HG03520 (cell line): ENCODE data around the gene ACOXL.

Source experiments
- ATAC-seq: cut with Tn5 transposase; IDR thresholded peaks from one replicate; pipeline ENCODE4 v1.9.1; 2021; ENCODE audit warnings: mild to moderate bottlenecking, moderate library complexity; ENCODE audit not compliant: unreplicated experiment

ACOXL gene

DNA sequence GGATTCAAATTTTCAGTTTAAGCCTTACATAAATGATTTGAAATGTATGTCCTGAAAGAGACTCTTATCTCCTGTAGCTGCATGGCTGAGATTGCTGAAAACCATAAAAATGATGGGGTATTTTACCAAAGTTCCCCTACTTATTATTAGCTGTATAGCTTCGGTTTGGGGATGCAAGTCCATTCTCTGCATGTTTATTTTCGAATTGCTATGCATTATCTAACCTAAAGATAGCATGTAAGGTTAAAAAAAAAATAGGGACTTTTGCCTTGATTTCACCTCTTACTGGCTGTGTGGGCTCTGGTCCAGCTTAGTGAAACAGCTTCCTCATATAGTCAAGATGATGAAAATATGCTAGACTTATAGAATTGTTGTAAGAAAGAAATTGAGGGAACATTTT, 14.0 kb upstream of the ACOXL start:
- ATAC-seq = no peak

DNA sequence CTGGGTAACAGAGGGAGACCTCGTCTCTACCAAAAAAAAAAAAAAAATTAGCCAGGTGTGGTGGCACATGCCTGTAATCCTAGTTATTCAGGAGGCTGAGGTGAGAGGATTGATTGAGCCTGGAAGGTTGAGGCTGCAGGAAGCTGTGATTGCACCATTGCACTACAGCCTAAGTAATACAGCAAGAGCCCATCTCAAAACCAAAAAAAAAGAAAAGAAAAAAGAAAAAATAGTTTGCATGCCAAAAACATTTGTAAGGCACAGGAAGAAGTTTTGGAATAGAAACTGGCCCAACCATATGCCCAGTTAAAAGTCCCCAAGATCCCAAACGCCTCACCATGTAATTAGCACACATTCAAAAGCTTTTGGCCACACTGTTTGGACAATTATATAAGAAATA, 13.4 kb upstream of the ACOXL start:
- no peak for ATAC-seq

DNA sequence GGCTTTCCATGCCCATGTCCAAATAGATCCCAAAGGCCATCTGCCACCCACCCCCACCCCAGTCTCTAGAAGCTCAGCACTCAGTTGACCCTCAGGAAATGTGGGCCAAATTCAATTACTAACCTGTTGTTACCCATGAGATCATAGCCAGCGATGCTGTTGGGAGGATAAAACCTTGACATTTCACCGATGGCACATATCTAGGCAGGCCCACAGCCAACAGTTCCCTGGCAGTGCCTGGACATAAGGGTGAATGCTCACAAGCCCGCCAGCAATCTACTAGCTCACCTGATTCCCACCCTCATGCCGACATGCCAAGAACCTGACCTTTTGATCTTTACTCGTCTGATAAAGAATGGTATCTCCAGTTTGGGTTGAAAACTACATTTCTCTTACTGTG, 11.8 kb upstream of the ACOXL start:
- ATAC-seq = no peak

DNA sequence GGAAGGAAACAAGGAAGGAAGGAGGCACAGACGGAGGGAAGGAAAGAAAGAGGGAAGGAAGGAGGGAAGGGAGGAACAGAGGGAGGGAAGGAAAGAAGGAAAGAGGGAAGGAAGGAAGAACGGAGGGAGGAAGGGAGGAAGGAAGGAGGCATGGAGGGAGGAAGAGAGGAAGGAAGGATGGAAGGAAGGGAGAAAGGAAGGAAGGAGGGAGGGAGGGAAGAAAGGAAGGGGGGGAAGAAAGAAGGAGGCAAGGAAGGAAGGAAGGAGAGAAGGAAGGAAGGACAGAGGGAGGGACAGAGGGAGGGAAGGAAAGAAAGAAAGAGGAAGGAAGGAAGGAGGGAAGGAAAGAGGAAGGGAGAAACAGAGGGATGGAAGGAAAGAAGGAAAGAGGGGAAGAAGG, 7.6 kb upstream of the ACOXL start:
- ATAC-seq = no peak

DNA sequence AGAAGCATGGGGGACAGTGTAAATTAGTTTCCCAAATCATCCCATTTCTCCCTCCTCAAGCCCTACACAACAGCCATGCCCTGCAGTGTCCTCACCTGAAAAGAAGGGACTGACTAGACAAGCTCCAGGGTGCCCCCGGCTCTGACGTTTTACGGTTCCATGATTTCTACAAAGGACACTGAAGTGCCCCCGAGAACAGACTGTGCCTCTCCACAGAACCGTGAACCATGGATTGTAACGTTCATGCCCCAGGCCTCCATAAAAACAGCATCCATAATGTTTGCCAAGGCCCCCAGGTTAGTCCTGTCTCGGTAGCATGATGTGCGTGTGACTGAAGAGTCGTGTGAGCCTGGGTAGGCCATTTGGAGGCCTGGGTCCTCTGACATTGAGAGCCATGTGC, 7.0 kb upstream of the ACOXL start:
- no peak for ATAC-seq

DNA sequence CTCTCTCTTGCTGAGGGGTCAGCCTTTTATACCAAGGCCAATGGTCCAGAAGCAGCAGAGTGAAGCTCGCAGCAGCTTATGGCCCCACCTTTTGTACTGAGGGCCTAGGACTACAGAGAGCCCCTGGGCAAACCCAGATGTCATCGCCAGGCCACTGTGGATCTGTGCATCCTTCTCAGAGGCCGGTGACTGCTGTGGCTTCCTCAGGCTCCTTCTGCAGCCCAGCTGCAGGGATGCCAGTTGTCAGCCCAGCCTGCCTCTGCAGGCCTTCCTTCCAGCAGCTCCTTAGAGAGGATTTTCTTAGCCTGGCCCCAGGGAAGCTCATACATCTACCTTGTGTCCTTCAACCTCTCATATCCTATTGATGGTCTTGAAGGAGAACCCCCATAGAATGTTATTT, 6.5 kb upstream of the ACOXL start:
- ATAC-seq = no peak

DNA sequence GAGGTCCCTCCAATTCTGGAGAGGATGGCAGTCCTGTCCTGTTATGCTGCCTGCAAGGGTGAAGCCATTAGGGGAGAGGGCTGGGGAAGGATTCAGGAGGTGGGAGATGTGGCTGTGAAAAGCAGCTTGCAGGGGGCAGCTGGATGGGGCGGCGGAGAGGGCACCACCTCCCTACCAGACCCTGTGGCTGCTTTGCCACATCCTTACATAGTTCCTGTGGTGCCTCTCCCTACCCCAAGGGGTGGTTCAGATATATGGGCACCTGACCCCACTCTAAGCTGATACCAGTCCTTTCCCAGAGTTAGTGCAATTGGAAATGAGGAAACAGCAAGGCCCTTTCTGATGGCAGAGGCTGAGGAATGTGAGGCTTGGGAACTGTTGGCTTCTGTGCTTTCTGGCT, 6.1 kb upstream of the ACOXL start:
- no peak for ATAC-seq

DNA sequence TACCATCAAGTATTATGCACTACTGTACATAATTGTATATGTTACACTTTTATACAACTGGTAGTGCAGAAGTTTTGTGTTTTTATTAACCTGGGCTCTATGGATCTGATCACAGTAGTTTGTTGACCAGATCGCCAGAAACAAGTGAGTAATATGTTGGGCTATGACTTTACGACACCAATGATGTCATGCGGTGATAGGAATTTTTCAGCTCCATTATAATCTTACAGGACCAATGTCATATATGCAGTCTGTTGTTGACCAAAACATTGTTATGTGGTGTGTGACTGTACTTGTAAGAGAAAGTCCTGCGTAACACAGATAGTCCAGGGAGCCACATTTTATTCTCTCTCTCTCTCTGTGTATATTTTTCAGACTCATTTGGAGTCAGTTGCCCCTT, 4.5 kb upstream of the ACOXL start:
- ATAC-seq = no peak

DNA sequence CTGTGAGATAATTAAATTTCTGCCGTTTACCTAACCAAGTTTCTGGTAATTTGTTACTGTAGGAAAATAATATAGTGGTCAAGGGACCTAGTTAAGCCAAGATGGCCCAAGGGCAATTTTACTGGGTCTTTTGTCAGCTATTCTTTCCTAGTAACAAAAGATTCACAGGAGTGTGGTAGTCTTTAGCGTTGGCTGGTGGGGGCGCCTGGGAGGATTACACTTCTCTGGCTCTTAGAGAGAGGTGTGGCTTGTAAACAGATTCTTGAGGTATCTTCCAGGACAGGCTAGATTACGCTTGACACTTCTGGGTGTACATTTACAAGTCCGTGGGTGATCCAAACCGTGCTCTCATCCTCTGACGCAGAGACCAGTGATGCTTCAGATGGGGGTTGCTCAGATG, 3.3 kb upstream of the ACOXL start:
- ATAC-seq = no peak

DNA sequence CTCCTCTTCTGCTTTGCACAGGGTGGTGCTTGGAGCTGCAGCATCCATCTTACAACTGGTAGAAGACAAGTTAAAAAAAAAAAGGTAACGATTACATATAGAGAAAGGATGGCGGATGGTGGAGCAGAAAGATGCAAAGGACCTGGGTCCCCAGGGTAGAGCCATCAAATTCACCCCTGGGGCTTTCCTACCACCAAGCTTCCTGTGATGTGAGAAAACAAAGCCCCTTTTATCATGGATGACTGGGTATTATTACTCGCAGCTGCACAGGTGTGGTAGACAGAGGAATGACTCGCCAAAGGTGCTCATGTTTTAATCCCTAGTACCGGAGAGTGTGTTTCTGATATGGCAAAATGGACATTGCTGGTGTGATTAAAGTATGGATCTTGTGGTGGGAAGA, 1.3 kb upstream of the ACOXL start:
- ATAC-seq = no peak

DNA sequence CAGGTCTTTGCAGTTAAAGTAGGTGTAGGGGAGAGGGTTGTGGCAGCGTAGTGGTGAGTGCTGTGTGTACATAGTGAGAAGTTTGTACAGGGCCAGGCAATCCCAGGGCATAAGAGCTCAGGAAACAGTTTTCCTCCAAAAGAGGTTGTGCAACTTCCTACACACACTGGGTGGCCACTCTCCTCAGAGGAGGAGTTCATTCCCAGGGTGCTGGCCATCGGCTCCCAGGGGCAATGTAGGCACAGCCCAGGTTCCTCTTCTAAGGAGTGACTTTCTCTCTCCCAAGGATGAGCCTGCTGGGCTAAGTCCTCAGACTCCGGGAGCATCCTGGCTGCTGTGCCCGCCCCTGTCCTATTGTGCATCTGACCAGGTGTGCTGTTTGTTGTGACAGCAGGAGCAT, 3.0 kb downstream of the ACOXL start:
- ATAC-seq = no peak

DNA sequence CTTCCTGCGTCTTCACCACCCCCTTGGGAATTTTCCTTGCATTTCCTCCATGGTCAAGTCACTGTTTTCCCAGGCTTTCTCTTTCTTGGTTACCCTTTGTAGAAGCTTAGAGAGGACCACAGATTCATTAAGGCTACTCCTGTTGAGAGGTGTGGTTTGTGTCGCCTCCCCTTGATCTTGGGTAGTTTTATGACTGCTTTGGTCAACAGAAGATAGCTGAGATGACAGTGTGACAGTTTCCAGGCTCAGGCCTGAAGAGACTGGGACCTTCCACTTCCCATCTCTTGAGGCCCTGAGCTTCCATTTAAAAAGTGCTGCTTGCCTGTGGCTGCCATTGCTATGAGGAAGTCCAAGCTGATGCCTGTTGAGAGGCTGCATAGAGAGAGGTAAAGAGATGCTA, 5.4 kb downstream of the ACOXL start:
- ATAC-seq = no peak

DNA sequence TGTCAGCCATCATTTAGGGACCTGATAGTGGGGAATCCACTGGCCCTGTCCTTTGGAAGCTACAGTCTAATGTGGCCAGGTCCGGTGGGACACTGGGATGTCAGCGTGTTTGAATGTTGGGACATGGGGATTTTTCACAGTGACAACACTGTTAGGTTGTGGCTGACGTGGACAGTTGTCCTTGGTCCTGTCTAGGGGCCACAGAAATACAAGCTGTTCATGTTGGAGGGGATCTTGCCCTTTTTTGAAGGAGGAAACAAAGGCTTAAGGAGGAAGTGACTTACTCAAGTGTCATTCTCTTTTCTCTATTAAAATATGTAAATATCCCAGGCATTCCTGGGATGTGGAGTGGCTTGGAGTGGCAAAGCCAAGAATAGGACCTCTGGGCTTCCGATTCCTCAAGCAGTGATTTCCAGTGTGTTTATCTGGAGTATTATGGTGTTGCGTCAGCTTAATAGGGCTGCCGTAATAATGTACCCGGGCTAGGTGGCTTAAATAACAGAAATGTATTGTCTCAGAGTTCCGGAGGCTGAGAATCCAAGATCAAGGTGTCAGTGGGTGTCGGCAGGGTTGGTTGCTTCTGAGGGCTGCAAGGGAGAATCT, 8.5 kb downstream of the ACOXL start:
- ATAC-seq = no peak

DNA sequence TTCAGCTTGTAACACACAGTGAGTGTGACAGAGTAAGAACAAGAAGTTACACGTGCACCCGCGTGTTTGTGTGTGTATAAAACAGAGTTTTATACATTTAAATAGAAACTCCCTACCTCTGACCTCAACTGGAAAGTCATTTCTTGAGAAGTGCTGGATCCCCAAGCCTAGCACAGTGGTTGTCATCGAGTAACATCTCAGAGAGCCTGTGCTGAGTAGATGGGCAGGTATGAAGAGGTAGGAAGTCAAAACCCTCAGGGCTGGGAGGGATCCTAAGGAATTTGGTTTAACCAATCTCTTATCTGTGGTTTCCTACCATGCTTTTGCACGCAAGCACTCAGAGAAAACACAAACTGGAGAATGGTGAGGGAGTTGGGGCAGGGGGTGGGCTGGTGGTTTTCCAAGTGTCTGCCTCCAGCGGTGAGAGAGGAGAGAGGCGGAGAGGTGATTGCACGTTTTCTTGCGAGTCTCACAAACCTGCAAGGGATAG, 9.2 kb downstream of the ACOXL start:
- ATAC-seq = no peak

DNA sequence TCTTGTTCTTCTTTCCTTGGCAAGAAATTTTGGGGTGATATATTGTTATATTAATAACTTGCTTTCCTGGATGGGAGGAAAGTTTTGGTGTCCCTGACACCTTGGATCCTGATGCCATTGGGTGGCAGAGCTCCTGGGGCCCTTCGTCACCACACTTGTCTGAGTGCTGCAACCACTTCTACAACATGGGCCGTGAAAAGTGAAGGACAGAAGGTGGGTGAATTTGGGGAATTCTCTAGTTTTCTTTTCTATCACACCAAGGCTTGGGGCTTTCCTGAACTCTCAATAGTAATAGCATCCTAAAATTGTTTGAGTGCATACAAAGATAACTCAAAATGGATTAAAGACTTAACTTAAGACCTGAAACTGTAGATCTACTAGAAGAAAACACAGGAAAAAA, 10.0 kb downstream of the ACOXL start:
- no peak for ATAC-seq

DNA sequence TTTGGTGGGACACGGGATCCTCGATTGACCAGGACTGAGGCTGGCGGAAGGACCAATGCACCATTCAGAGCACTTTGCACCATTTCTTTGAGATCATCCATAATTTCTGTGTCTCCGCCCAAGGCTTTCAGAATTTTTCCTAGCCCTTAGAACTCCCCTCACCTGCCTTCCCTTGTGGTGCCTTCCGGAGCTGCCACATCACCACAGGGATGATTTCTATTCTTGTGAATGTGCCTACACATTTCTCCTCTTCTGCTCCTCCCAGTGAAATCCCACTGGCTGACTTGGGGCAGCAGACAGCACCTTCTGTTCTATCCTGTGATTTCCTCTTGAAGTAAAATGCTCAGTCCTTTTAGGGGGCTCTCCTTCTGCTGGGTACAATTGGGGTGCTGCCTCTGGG, 11.2 kb downstream of the ACOXL start:
- ATAC-seq = no peak

DNA sequence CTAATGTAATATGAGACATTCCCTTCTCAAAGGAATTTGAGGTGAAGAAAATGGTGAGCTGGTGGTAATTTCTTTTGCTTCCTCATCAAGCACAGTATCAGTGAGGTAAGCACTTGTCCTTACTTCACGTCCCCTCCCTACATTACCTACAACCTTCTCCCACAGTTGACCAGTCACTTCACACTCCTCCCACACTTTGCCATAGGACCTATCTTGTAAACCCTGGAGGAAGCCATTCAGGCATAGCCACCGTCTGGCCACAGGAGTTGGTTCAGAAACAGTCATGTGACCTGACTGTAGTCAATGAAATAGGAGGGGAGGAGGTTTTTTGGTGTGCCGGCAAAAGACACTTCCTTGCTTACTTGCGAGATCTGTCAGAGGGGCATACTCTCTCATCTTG, 12.1 kb downstream of the ACOXL start:
- no peak for ATAC-seq

DNA sequence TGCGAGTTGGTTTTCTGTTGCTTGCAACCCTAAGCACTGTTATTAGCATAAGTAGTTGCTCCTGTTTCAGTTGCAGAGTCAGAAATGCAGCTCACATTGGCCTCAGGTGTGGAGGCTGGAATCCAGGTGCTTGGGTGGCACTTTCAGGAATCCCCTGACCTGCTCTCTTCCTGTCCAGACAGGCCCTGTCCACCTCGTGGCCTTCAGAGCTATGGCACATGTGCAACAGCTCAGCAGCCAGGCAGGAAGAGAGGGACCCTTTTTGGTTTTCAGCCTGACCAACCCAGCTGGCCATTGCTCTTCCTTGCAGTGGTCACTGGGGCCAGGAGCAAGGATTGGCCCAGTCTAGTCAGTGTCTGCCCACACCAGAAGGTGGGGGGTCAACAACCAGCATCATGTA, 12.7 kb downstream of the ACOXL start:
- no peak for ATAC-seq

DNA sequence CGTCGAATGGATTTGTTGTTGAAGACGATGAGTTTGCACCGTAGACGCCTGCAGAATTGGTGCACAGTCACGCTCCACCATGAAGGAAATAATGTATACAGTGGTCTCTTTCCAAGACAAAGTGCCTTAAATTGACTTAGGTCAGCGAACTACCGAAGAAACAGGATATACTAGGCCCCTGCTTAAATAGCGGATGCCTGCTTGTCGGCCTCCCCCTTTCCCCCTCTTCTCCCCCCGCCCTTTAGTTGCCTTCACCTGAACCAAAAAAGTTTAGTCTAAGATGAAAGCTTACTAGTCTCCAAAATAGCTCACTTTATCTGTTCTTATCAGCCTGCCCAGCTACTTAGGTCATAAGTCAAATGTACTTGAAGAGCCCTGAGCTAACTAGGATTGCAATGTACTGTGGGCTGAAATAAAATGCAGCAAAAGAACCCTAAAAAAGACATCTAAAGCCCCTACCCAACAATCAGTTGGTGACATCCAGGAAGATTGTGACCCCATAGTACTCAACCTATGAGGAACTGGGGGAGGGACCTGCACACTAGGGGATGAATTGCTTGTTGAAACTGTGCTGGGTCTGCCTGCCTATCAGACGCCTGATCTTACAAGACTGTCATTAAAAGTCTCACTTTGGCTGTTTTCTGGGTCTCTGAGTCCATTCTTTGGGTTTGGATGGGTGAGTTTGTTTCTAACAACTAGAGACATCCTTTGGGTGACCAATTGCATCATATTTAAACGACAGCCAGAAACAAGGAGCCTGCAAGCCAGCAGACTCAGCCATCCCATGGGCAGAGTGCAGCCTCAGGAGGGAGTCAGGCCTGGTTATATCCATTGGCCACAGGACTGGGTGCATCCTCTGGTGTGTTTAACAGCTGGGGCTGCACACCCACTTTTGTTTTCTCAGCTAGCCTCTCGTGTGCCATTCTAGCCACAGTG, 14.5 kb downstream of the ACOXL start:
- no peak for ATAC-seq

DNA sequence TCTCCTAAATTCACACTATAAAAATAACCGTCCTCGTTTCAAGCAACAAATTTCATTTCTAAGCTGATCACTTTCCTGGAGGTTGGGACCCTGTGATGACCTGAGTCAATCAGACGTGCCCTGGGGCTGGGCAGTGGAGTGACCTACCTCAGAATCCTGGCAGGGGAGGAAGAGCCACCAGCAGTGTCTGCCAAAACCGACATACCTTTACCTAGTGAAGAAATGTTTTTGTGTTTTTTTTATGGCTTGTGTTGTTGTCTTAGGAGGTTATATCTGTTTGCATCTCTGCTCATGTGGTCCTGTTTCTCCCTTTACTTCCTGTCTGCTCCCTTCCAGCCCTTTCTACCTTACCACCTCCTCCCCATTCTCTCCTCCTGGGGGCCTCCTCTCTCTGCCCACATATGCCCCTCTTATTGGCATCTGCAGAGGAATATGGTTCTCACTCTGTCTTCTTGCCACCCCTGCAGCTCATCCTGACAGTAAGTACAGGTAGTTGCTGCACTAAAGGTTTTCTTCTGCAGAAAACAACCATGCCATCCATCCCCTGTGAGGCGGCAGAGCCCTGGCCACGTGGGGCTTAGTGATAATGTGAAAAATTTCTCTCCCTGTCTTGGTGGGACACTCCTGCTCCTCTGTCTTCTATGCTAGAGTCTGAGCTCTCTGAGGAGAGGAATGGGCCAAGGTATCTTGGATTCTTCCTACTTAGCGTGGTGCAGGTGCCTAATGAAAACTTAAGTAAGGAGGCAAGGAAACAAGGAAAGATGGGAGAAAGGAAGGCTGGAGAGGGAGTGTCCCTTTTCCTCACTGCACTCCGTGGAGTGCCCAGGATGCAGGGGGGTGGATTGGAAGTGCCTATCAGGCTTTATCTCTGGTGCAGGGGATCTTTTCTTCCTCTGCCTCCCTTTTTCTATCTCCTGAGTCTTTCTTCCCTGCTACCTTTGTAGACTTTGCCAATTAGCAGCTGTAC, 15.4 kb downstream of the ACOXL start:
- no peak for ATAC-seq

DNA sequence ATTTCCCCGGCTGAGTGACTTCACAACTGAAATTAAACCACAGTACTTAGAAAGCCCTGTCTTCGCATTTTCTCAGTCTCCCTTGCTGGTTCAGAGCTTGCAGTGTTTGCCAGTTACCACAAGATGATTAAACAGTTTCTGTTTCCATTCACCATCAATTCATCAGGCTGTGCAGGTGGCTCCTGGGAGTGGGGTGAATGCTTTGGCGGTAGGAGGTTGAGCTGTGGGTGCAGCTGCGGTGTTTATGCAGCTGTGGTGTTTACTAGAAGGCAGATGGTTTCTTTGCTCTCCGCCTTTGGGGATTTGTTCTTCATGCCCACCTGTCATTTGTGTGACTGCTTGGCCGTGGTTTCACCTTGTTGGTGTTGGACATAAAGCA, 16.1 kb downstream of the ACOXL start:
- peak; percentile 95 for ATAC-seq
